ENCODE results near the gene PROSER3. TPM values are rescaled to one million over a fixed set of nuclear protein-coding genes. Genes with fewer than 3 reads are reported as not detected.

The PROSER3 gene
- total RNA-seq, 6 experiments from 2014 or later, result 3.9 to 5.5 (median 4.7) TPM

- intact Hi-C loops (cut with DNase I), result no loop called here
- peaks cover 0 to 13% (median 5%) of the 10 kb centered on the region in 4 donors for H3K36me3 ChIP-seq
- TF ChIP-seq, protein P1, sequence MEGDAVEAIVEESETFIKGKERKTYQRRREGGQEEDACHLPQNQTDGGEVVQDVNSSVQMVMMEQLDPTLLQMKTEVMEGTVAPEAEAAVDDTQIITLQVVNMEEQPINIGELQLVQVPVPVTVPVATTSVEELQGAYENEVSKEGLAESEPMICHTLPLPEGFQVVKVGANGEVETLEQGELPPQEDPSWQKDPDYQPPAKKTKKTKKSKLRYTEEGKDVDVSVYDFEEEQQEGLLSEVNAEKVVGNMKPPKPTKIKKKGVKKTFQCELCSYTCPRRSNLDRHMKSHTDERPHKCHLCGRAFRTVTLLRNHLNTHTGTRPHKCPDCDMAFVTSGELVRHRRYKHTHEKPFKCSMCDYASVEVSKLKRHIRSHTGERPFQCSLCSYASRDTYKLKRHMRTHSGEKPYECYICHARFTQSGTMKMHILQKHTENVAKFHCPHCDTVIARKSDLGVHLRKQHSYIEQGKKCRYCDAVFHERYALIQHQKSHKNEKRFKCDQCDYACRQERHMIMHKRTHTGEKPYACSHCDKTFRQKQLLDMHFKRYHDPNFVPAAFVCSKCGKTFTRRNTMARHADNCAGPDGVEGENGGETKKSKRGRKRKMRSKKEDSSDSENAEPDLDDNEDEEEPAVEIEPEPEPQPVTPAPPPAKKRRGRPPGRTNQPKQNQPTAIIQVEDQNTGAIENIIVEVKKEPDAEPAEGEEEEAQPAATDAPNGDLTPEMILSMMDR (IDR thresholded peaks at IDR 0.05), result no peak
- no peak for TF ChIP-seq POLR2A (IDR thresholded peaks at IDR 0.05)
- H3K9me3 ChIP-seq, result no peaks in the 10 kb centered on the region
- H3K4me1 ChIP-seq, result peaks cover 0 to 20% (median 9%) of the 10 kb centered on the region in 4 donors
- no peak overlapping the region for H3K4me3 ChIP-seq
- H3K27me3 ChIP-seq, result no peaks in the 10 kb centered on the region
- ATAC-seq, result no peak
- no peak overlapping the region for H3K27ac ChIP-seq
- 80% methylated on average over 9 of the region's 13 CpGs for WGBS (ENCODE audit: insufficient coverage, low coverage, low lambda C conversion rate, missing lambda C conversion rate)
- DNase-seq, result no peak
Measured at GRCh38 chr19:35754370-35755130, 3.4 kb upstream of the PROSER3 start.

- Histone ChIP-seq H3K27ac (no peak overlapping the region), H3K27me3 (no peaks in the 10 kb centered on the region), H3K9me3 (no peaks in the 10 kb centered on the region), H3K36me3 (peaks cover 0 to 13% (median 5%) of the 10 kb centered on the region in 4 donors), H3K4me1 (peaks cover 0 to 18% (median 9%) of the 10 kb centered on the region in 4 donors), H3K4me3 (no peak overlapping the region)
- 64% methylated on average over 7 of the region's 17 CpGs for WGBS (ENCODE audit: insufficient coverage, low coverage, low lambda C conversion rate, missing lambda C conversion rate)
- ATAC-seq (no peak), DNase-seq (no peak)
- intact Hi-C loops (cut with DNase I), result no loop called here
- no peak for TF ChIP-seq POLR2A (IDR thresholded peaks at IDR 0.05)
- TF ChIP-seq, protein P1 (IDR thresholded peaks at IDR 0.05), result no peak
Measured at GRCh38 chr19:35755131-35755549, 2.8 kb upstream of the PROSER3 start.

DNA sequence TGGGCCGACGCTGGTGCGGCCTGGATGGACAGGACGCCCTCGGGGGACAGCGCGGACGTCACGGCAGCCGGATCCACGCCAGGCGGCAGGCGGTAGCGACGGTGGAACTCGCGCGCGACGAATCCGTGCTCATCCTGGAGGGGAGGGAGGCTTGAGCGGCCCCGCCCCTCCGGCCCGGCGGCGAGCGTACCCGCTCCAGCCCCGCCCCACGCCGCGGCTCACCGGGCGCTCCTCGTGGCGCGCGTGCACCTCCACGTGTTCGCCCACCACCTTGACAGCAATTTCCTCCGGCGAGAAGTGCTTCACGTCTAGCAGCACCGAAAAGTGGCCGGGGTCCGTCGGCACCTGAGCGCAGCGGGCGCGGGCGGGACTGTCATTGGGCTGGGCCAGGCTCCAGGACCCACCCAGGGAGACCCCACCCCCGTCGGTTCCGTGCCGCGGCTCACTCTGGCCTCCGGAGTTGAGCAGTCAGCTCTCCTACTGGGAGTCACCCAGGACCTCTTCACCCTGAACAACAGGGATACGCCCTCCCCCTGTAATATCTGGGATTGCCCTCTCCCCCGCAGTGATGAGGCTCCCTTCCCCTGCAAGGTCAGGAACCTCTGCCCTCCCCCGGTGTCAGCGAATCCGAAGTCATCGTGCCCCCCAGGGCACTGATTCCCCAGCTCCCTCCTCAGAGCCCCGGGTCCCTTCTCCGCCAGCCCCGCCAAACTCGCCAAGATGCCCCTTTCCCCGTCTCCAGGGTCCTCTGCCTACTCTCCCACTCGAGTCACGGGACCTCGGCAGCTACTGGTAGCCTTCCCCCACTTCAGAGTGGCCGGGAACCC, 2.2 kb upstream of the PROSER3 start:
- WGBS (ENCODE audit: insufficient coverage, low coverage, low lambda C conversion rate, missing lambda C conversion rate), result 28% methylated on average over 10 of the region's 74 CpGs
- H3K4me1 ChIP-seq, result peaks cover 0 to 18% (median 9%) of the 10 kb centered on the region in 4 donors
- TF ChIP-seq, protein P1 (IDR thresholded peaks at IDR 0.05), result no peak
- TF ChIP-seq POLR2A (IDR thresholded peaks at IDR 0.05), result no peak

GRCh38 chr19:35756377-35757230, 1.4 kb upstream of the PROSER3 start, which contains the start of gene HSPB6:
TSS of gene HSPB6 (minus strand) at chr19:35757029. CDS start at chr19:35757008, 21 bp downstream.
- intact Hi-C loops (cut with DNase I), result no loop called here
- 21% methylated on average over 21 of the region's 52 CpGs for WGBS (ENCODE audit: insufficient coverage, low coverage, low lambda C conversion rate, missing lambda C conversion rate)
- H3K36me3 ChIP-seq, result peaks cover 0 to 13% (median 5%) of the 10 kb centered on the region in 4 donors
- TF ChIP-seq POLR2A (IDR thresholded peaks at IDR 0.05), result peak; percentile 36
- TF ChIP-seq, protein P1 (IDR thresholded peaks at IDR 0.05), result no peak
- H3K4me3 ChIP-seq, result peak within 1 kb of the TSS; percentile 89 to 97 (median 92)
- H3K27me3 ChIP-seq, result no peaks in the 10 kb centered on the region
- H3K4me1 ChIP-seq, result peaks cover 0 to 18% (median 9%) of the 10 kb centered on the region in 4 donors
- no peaks in the 10 kb centered on the region for H3K9me3 ChIP-seq
- DNase-seq (peak in 1 of 3 donors; percentile 62), ATAC-seq (peak in 1 of 4 donors; percentile 3)
- H3K27ac ChIP-seq, result peak within 1 kb of the TSS; percentile 61 to 68 (median 62)

More for the DNA sequence above, 2.2 kb upstream of the PROSER3 start:
- ATAC-seq (peak in 1 of 4 donors; percentile 7), DNase-seq (peak in 2 of 3 donors; percentile 53 to 69)
- Histone ChIP-seq H3K4me3 (peak overlapping the region in 1 of 3 donors; percentile 97), H3K27me3 (no peaks in the 10 kb centered on the region), H3K27ac (peak overlapping the region; percentile 53 to 62 (median 54)), H3K9me3 (no peaks in the 10 kb centered on the region), H3K36me3 (peaks cover 0 to 13% (median 5%) of the 10 kb centered on the region in 4 donors)
- intact Hi-C loops (cut with DNase I), result no loop called here
